Effector CD4-positive, alpha-beta T cell (primary cell): Measurements from ENCODE around the gene CTXN2.

Source experiments
- DNase-seq: peaks from one replicate; pipeline ENCODE4 v3.0.0-alpha.2; 2020

The CTXN2 gene

DNA sequence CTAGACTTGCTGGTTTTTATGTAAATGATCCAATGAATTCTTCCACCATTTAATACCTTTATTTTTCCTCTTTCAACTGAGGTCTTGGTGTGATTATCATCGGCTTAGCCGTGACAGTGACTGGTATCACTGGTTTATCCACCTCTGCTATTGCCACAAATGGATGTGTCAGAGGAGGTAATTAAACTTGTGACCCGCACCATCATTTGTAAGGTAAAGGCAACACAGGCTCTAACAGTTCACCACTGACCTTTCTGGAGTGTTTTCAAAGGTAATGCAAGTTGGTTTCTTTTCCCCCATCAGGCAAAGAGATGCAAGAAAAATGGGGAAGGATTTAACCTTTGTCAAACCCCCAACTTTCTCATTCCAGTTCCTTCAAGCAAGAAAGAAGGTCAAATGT lies 34.3 kb downstream of the CTXN2 start:
- no peak for DNase-seq

DNA sequence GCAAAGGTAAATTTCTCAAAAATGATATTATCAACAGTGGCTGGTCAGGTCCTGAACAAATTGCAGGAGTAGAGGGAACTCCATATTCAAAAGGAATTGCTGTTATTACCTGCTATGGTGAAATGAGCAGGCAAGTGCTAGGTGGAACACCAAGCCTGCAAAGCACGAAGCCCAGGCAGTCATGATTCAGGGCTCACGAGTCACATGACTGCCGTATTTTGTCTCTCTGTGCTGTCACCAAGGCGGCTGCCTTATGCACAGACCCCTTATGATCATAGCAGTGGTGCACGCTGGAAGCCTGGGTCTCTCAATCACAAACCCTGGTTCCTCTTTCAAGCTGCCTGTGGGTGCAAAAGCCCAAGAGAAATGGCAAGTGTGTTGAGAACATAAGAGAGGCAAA lies 39.0 kb downstream of the CTXN2 start:
- no peak for DNase-seq

DNA sequence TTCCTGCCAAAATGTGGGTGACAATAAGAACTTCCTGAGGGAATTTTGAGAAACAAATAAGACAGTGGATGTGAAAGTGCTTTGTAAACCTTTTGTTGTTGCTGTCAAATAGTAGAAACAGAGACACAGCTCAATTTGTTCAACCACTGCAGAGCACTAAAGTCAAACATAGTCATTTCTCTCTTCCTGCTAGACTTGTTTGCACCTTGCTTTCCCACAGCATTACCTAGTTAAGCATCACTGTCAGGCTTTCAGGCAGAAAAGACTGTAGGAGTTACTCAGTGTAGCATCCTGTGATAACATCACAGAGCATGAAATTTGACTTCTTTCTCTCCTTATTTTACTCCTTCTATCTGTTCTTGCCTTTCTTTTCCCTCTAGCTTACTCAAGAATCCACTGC lies 41.8 kb downstream of the CTXN2 start:
- no peak for DNase-seq

DNA sequence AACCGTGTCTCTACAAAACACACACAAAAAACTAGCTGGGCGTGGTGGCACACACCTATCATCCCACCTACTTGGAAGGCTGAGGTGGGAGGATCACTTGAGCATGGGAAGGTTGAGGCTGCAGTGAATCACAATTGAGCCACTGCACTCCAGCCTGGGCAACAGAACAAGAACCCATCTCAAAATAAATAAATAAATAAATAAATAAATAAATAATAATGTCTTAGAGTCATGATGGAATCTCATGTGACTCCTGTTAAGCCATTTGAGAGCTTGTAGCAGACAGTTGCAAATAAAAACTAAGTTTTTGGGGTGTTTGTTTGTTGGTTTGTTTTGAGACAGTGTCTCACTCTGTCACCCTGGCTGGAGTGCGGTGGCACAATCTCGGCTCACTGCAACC lies 47.9 kb downstream of the CTXN2 start:
- no peak for DNase-seq

DNA sequence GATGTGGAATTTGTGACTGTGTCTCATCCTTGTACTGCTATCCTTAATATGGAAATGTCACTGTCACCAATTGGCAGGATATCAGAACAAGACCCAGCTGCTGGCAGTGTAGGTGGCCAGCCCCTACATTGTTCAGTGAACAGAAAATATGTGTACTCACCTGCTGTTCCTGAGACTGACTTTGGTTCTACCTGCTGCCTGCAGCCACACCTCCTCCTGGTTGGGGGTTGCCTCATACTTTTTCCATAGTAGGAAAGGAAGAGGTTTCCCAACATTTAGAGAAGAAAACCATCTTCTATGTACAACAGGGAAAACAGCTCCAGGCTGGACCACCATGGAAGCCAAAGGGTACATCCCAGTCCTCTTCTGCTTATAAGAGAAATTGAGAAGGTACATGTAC lies 50.5 kb downstream of the CTXN2 start:
- no peak for DNase-seq

DNA sequence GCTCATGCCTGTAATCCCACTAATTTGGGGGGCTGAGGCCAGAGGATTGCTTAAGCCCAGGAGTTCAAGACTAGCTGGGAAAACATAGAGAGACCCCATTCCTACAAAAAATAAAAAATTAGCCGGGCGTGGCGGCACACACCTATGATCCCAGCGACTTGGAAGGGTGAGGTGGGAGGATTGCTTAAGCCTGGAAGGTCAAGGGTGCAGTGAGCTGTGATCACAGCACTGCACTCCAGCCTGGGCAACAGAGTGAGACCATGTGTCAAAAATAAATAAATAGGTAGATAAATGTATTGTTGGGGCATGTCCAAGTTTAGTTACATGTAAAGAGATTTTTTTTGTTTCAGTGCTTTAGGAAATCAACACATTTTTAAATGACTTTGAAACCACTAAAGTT lies 51.1 kb downstream of the CTXN2 start:
- DNase-seq = no peak

DNA sequence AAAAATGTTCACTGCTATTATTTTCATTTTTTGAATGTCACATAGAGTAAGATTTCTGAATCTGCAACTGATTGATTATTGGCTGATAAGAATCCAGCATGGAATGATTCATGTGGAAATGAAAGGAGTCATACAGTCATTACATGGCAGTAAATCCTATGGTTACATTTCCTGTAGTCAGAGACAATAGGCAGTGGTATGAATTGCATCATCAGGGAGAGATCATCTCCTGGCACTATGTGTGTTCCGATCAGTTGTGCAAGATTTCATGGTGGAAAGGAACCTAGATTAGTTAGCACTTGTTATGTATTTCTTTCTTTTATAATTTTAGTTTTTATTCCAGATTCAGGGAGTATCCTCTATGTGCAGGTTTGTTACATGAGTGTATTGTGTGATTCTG lies 53.5 kb downstream of the CTXN2 start:
- DNase-seq = no peak

DNA sequence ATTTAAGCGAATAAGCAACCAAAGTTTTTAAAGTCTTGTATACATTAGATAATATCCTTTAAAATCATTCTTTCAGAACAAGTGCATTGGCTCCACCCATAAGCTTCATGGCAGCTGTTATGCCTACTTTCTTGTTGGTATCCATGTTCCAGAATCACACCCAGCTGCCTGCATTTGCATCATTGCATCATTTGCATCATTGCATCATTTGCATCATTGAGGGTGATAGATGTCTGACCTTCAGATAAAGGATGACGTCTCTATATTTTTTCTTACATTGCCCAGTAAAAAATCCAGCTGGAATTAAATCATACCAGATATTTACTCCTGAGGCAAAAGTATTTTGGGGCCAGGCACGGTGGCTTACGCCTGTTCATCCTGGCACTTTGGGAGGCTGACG lies 56.9 kb downstream of the CTXN2 start:
- DNase-seq = no peak

DNA sequence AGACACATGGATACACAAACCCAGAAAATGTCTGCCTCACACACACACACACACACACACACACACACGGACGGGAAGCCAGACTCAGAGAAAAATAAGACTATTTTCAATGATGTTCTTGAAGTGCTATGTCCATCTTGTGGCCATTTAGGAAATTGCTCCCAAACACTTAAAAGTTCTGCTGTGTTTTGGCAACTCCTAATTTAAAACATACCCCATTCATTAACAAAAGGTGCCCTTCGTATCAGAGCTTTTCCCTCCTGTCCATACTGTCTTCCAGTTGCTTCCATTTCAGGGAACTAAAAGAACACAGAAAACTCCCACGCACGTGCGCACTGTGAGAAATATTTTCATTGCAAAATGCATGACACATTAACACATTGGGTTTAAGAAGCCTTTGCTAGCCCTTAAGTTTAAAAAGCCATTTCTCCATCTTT lies 59.2 kb downstream of the CTXN2 start:
- DNase-seq = no peak

DNA sequence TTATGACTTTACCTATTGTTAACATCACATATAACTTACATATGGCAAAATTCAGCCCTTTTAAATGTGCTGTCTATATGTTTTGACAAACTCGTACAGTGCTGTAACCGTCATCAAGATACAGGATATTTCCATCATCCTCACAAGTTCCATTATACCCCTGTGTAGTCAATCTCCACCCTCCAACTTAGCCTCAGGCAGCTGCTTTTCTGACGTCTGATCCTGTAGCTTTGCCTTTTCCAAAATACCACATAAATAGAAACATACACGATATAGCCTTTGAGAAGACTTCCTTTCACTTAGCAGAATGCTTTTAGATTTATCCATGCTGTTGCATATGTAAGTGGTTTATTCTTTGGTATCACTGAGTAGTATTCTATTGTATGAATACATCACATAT lies 61.7 kb downstream of the CTXN2 start:
- DNase-seq = no peak
